Lung (tissue), 12 donors: ENCODE results near the gene PARD6A. TPM values are rescaled to one million over a fixed set of nuclear protein-coding genes. Genes with fewer than 3 reads are reported as not detected.

Experiments used
- ATAC-seq: fragments of 200-7000 bp; cut with Tn5 transposase; one replicate; pipeline ENCODE4 v1.9.1; 2020; ENCODE audit warnings: moderate number of reproducible peaks; ENCODE audit not compliant: insufficient read depth, low FRiP score
- DNase-seq, 3 donors: peaks; one replicate each; pipeline ENCODE4 v3.0.0-alpha.2; 2013 to 2017
- H3K27ac ChIP-seq, 2 donors: one replicate each; pipeline ENCODE4 v1.5.1; 2013; ENCODE audit warnings: mild to moderate bottlenecking in 2 of 2, moderate library complexity in 2 of 2, control low read depth in 1 of 2, inconsistent platforms in 1 of 2, low read depth in 1 of 2, low read length in 1 of 2
- H3K27me3 ChIP-seq, 3 donors: one replicate each; pipeline ENCODE4 v1.5.1; 2013; ENCODE audit warnings: low read length in 2 of 3; ENCODE audit not compliant: control insufficient read depth in 3 of 3, insufficient read depth in 3 of 3
- H3K36me3 ChIP-seq, 4 donors: one replicate each; pipeline ENCODE4 v1.5.1; 2013; ENCODE audit warnings: low read length in 4 of 4, mild to moderate bottlenecking in 1 of 4, moderate library complexity in 1 of 4; ENCODE audit not compliant: control insufficient read depth in 4 of 4, insufficient read depth in 4 of 4
- H3K4me1 ChIP-seq, 5 donors: one replicate each; pipeline ENCODE4 v1.5.1; 2013; ENCODE audit warnings: low read length in 5 of 5, mild to moderate bottlenecking in 2 of 5, moderate library complexity in 1 of 5; ENCODE audit not compliant: control insufficient read depth in 5 of 5, insufficient read depth in 5 of 5
- H3K4me3 ChIP-seq: one replicate; pipeline ENCODE4 v1.5.1; 2013; ENCODE audit warnings: mild to moderate bottlenecking, control low read depth, moderate library complexity
- H3K9ac ChIP-seq, 2 donors: one replicate each; pipeline ENCODE4 v1.5.1; 2013; ENCODE audit warnings: low read length in 2 of 2, control low read depth in 1 of 2; ENCODE audit not compliant: insufficient read depth in 1 of 2
- H3K9me3 ChIP-seq, 4 donors: one replicate each; pipeline ENCODE4 v1.5.1; 2013; ENCODE audit warnings: low read length in 3 of 4, mild to moderate bottlenecking in 1 of 4, moderate library complexity in 1 of 4; ENCODE audit not compliant: control insufficient read depth in 4 of 4, insufficient read depth in 3 of 4
- WGBS, 2 donors: extraction: QIAGEN DNeasy Blood & Tissue Kit; methylation state at CpG; one replicate each; pipeline ENCODE4 v1.1.7; 2013; 5-methylcytosine and 5-hydroxymethylcytosine counted together
- polyA plus RNA-seq, 2 donors: library from polyadenylated mRNA; stranded (reverse); fragments of 200-250 nt; gene quantifications; one replicate each; pipeline ENCODE4 v1.2.1, GENCODE V29; 2013
- total RNA-seq, 2 donors: library from RNA; depleted of rRNA in 1 of 2; stranded (reverse); fragments of >200 nt in 1 of 2; gene quantifications; one replicate each; pipeline ENCODE4 v1.2.1, GENCODE V29; 2014 to 2021
- TF ChIP-seq, protein P1 (sequence below): IDR thresholded peaks from 2 replicates; pipeline ENCODE4 v1.5.1; 2012; ENCODE audit warnings: mild to moderate bottlenecking; ENCODE audit errors: control extremely low read depth, extremely low read depth
- donor health status: control.
- donor health status: control.
- donor health status: Bipolar disorder and iron deficiency.
- donor health status: healthy.
- donor health status: DM: yes; HTN: yes; CAD: no.

The PARD6A gene
- total and polyA plus RNA-seq, 4 donors: 1.4 to 6.2 (median 4.7) TPM

DNA sequence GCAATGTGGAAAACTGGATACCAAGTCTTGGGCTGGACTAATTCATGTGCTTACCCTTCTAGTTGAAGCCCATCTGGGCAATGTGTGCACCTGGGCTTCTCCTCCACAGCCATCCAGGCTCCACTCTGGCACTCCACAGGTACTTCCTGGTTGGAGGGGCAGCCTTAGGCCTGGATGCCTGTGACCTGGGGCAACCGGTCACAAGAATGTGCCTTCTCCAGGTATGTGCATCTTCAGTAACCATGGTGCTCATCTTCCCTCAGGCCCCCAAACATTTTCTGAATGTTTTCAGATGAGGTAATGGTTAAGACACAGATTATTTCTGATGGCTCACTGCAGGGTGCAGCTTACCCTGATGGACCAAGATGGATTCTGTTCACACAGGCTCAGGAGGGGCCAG lies 17.0 kb downstream of the PARD6A start:
- 84 to 98% methylated on average over 1 of the region's 1 CpG for WGBS, 2 donors
- H3K4me3 ChIP-seq: no peak overlapping the region
- H3K27ac ChIP-seq: peak overlapping the region in 1 of 2 donors; percentile 1
- peaks cover 0 to 18% (median 2%) of the 10 kb centered on the region in 4 donors for H3K36me3 ChIP-seq
- H3K4me1 ChIP-seq: peaks cover 0 to 21% (median 17%) of the 10 kb centered on the region in 5 donors
- H3K9me3 ChIP-seq: no peaks in the 10 kb centered on the region
- no peak overlapping the region for H3K9ac ChIP-seq
- TF ChIP-seq, protein P1, sequence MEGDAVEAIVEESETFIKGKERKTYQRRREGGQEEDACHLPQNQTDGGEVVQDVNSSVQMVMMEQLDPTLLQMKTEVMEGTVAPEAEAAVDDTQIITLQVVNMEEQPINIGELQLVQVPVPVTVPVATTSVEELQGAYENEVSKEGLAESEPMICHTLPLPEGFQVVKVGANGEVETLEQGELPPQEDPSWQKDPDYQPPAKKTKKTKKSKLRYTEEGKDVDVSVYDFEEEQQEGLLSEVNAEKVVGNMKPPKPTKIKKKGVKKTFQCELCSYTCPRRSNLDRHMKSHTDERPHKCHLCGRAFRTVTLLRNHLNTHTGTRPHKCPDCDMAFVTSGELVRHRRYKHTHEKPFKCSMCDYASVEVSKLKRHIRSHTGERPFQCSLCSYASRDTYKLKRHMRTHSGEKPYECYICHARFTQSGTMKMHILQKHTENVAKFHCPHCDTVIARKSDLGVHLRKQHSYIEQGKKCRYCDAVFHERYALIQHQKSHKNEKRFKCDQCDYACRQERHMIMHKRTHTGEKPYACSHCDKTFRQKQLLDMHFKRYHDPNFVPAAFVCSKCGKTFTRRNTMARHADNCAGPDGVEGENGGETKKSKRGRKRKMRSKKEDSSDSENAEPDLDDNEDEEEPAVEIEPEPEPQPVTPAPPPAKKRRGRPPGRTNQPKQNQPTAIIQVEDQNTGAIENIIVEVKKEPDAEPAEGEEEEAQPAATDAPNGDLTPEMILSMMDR: no peak
- no peaks in the 10 kb centered on the region for H3K27me3 ChIP-seq
- no peak for DNase-seq
- ATAC-seq: no peak

DNA sequence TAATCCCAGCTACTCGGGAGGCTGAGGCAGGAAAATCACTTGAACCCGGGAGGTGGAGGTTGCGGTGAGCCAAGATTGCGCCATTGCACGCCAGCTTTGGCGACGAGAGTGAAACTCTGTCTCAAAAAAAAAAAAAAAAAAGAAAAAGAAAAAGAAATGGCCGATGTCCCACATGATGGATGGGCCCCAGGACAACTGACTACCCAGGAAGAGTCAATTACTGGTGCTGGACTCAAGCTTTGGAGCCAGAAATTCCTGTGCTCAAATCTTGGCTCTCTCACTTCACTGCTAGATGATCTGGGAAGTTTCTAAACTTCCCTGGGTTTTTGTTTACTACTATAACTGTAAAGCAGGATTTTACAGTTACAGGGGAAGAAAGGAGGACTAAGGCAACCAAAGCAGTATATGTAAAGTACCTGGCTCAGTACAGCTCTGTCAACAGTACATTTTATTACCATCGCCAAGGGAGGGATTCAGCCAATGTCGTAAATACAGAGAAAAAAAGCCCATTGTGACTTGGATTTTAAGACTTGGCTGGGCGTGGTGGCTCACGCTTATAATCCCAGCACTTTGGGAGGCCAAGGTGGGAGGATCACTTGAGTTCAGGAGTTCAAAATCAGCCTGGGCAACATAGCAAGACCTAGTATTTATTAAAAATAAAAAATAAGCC lies 17.7 kb downstream of the PARD6A start:
- no peak overlapping the region for H3K4me3 ChIP-seq
- H3K9me3 ChIP-seq: no peaks in the 10 kb centered on the region
- ATAC-seq (no peak), DNase-seq (peak in 1 of 3 donors; percentile 32)
- peaks cover 0 to 16% (median 12%) of the 10 kb centered on the region in 5 donors for H3K4me1 ChIP-seq
- H3K9ac ChIP-seq: no peak overlapping the region
- no peak overlapping the region for H3K27ac ChIP-seq
- no peaks in the 10 kb centered on the region for H3K27me3 ChIP-seq
- WGBS, 2 donors: 84 to 87% methylated on average over 12 of the region's 12 CpGs
- TF ChIP-seq, protein P1: no peak
- H3K36me3 ChIP-seq: peaks cover 2 to 21% (median 6%) of the 10 kb centered on the region in 4 donors

DNA sequence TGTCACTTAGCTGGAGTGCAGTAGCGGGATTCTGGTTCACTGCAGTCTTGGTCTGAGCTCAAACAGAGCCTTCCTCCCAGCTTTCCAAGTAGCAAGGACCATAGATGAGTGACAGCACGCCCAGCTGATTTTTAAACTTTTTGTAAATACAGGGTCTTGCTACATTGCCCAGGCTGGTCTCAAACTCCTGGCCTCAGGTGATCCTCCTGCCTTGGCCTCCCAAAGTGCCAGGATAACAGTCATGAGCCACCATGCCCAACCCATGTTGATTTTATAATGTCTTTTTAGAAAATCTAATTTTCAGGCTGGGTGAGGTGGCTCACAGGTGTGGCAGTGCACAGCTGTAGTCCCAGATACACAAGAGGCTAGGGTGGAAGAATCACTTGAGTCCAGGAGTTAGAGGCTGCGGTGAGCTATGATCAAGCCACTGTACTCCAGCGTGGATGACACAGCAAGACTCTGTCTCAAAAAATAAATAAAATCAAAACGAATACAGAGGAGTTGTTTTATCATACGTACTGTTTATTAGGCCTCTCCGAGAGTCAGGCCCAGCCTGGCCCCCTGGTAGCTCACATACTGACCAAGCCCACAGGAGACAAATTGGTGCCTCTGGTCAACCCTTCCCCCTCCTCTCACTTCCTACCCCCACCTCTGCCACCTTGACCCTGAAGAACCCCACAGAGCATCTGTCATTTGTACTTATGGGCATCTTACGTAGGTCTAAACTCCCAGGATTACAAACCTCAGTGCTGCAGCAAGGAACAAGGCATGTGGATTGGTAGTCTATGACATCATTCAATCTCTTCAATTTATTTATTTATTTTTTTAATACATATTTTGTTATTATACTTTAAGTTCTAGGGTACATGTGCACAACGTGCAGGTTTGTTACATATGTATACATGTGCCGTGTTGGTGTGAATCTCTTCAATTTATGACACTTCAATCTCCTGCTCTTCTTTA lies 19.5 kb downstream of the PARD6A start:
- Histone ChIP-seq H3K36me3 (peaks cover 5 to 21% (median 15%) of the 10 kb centered on the region in 4 donors), H3K4me1 (peaks cover 0 to 6% (median 0%) of the 10 kb centered on the region in 5 donors), H3K27me3 (no peaks in the 10 kb centered on the region), H3K4me3 (no peak overlapping the region), H3K9me3 (no peaks in the 10 kb centered on the region), H3K9ac (no peak overlapping the region), H3K27ac (no peak overlapping the region)
- WGBS, 2 donors: 90 to 98% methylated on average over 10 of the region's 10 CpGs
- ATAC-seq (no peak), DNase-seq (no peak)
- TF ChIP-seq, protein P1: no peak
